HG02588 (cell line): ENCODE measurements around the gene APPBP2.
"Not testable (repeated sequence)": the region's sequence is repeated elsewhere in the genome, so short reads cannot be mapped to it uniquely, and the experiment has no call there.

Source experiments
- ATAC-seq: cut with Tn5 transposase; IDR thresholded peaks from one replicate; pipeline ENCODE4 v1.9.1; 2021; ENCODE audit warnings: mild to moderate bottlenecking, moderate library complexity; ENCODE audit not compliant: unreplicated experiment

The APPBP2 gene, protein sequence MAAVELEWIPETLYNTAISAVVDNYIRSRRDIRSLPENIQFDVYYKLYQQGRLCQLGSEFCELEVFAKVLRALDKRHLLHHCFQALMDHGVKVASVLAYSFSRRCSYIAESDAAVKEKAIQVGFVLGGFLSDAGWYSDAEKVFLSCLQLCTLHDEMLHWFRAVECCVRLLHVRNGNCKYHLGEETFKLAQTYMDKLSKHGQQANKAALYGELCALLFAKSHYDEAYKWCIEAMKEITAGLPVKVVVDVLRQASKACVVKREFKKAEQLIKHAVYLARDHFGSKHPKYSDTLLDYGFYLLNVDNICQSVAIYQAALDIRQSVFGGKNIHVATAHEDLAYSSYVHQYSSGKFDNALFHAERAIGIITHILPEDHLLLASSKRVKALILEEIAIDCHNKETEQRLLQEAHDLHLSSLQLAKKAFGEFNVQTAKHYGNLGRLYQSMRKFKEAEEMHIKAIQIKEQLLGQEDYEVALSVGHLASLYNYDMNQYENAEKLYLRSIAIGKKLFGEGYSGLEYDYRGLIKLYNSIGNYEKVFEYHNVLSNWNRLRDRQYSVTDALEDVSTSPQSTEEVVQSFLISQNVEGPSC

GRCh38 chr17:60525685-60526514 is at the start of gene APPBP2:
TSS of gene APPBP2 (minus strand) at chr17:60526242. CDS start at chr17:60525931, 311 bp downstream.
- peak; percentile 90 for ATAC-seq

- no peak for ATAC-seq
Measured at GRCh38 chr17:60573236-60574051, 47.4 kb upstream of the APPBP2 start.

- no peak for ATAC-seq
Measured at GRCh38 chr17:60565233-60565632, 39.2 kb upstream of the APPBP2 start.

GRCh38 chr17:60563743-60564142 is 37.7 kb upstream of the APPBP2 start:
- ATAC-seq, result no peak

DNA sequence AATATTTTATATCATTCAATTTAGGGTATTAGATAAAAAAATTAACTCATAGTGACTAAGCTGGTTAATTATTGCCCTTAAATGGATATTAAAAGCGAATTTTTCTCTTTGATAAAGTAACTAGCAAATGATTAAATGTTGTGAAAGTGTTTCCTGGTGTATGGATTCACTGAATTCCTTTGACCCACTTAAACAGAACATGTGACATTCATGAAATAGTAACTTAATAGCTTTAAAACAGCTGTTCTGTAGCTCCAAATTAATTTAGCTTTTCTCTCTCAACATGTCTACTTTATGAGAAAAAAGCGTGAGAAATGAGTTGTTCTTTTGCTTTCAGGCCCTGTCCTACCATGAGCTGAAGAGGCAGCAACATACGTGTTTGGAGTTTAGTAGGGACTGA is 36.4 kb upstream of the APPBP2 start:
- ATAC-seq, result no peak

DNA sequence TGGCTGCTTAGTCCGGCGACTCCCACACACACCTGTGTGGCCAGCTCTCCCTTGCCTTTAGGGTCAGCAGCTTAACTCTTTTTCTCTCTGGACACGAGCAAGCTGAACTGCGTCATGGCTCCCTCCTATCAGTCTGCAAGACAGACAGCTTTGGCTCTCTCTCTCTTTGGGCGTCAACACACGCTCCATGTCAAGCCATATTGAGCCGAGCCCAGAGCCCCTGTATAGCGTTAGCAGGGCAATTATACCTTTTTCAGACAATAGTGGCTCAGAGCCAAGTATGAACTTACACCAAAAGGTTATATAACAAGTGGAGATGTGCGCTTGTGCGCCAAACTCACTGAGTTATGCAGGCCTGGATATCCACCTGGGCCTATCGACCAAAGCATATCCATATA is 34.8 kb upstream of the APPBP2 start:
- no peak for ATAC-seq

DNA sequence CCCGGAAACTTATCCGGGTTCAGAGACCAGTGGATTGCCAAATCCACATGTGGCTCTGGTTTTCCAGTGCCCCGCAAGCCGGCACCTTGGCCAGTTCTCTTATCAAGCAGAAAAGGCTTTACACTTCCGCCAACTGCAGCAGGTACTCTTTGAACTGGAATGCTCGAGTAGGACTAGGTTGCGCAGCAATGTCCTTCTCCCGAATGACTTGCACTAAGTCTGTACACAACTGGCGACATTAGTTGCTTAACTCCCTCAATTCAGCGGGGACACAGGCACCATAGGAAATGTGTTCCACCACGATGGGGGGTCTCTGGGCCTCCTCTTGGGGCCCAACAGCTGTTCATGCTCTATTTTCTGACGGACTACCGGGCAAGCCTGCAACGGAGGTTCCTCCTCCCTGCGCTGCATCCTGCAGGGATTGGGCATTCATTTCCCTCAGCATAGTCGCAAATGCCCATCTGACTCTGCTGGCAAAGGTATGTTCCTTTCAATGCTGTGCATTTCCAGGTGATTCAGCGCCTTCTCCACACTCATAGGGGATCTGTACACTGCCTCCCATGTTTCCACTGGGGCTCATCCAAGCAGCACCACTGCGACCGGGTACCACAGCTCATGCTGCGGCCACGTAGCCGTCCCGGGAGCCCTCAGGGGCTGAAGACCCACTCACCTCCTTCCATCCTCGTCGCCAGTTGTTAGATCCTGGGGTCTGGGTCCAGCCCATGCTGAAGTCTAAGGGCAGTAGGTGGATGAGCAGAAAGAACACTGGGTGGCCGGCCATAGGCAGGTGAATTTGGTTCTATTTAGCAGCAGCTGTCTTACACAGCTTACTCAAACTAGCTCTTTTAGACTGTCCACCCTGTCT is 34.2 kb upstream of the APPBP2 start:
- ATAC-seq, result no peak

- ATAC-seq, result no peak
Measured at GRCh38 chr17:60559659-60559994, 33.6 kb upstream of the APPBP2 start.

DNA sequence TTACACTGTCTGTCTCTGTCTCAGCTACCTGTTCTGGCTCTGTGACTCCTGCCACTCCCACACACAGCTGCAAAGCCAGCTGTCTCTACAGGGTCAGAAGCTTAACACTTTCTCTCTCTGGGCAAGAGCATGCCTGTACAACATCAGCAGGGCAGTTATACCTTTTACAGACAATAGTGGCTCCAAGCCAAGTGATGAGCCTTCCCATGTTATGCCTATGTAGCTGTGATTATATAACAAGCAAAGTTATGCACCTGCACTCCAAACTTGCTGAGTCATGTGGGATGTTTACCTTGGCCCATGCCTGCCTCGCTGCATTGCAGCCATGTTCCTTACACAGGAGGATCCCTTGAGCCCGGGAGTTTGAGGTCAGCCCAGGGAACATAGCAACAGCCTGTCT is 31.8 kb upstream of the APPBP2 start:
- no peak for ATAC-seq

DNA sequence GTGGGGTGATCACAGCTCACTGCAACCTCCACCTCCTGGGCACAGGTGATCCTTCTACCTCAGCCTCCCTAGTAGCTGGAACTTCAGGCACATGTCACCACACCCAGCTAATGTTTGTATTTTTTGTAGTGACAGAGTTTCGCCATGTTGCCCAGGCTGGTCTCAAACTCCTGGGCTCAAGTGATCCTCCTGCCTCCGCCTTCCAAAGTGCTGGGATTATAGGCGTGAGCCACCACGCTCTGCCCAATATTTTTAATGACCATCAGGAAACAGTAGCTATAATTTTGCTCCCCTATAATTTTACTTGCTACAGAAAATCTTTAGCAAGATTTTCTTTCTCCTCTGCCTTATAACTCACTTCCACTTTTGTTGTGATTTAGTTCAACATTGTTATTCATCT is 29.7 kb upstream of the APPBP2 start:
- ATAC-seq, result no peak

DNA sequence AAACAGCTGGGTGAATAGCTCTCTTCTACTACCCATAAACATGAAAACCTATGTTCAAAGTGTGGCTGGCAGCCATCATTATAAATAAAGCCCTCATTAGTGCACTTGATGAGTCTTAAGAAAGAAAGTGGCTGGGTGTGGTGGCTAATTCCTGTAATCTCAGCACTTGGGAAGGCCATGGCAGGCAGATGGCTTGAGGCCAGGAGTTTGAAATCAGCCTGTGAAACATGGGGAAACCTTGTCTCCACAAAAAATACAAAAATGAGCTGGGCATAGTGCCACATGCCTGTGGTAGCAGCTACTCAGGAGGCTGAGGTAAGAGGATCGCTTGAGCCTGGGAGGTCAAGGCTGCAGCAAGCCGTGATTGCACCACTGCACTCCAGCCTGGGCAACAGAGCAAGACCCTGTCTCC is 28.3 kb upstream of the APPBP2 start:
- no peak for ATAC-seq

DNA sequence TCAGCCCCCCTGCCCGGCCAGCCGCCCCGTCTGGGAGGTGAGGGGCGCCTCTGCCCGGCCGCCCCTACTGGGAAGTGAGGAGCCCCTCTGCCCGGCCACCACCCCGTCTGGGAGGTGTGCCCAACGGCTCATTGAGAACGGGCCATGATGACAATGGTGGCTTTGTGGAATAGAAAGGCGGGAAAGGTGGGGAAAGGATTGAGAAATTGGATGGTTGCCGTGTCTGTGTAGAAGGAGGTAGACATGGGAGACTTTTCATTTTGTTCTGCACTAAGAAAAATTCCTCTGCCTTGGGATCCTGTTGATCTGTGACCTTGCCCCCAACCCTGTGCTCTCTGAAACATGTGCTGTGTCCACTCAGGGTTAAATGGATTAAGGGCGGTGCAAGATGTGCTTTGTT is 26.2 kb upstream of the APPBP2 start:
- not testable (repeated sequence) for ATAC-seq

GRCh38 chr17:60548990-60549389 is 22.9 kb upstream of the APPBP2 start:
- no peak for ATAC-seq

DNA sequence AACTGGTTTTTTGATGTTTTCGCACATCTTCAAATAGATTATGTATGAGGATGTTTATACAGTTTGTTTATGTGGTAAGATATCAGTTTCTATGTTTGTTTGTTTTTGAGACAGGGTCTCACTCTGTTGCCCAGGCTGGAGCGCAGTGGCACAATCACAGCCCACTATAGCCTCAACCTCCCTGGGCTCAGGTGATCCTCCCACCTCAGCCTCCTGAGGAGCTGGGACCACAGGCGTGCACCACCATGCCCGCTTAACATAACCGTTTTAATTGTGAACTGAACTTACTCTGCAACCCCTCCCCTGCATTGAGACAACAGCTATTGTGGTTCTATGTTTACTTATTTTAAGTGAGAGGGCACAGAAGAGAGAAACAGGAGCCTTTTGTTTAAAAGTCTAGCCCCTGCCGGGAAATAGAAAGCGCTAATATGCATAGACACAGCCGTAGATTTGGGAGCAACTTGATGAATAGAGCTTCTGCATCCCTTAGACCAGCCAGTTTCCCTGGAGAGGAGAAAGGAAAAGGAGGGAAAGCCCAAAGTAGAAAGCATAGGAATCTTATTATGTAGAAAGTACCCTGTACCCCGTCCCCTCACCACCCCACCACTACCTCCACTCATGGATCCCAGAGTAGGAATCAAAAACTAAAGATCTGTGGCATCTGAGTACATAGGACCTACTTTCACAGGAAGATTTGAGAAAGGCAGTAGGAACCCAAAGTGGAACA is 19.6 kb upstream of the APPBP2 start:
- ATAC-seq, result no peak

DNA sequence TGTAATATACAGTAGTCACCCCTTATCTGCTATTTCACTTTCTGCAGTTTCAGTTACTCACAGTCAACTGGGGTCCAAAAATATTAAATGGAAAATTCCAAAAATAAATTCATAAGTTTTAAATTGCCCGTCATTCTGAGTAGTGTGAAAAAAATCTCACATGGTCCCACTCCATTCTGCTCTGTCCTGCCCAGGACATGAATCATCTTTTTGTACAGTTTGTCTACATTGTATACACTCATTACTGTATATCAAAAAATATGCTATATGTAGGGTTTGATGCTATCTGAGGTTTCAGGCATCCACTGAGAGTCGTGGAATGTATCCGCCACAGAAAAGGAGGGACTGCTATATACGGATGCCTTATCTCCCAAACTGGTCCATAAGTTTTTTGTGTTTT is 16.0 kb upstream of the APPBP2 start:
- no peak for ATAC-seq

DNA sequence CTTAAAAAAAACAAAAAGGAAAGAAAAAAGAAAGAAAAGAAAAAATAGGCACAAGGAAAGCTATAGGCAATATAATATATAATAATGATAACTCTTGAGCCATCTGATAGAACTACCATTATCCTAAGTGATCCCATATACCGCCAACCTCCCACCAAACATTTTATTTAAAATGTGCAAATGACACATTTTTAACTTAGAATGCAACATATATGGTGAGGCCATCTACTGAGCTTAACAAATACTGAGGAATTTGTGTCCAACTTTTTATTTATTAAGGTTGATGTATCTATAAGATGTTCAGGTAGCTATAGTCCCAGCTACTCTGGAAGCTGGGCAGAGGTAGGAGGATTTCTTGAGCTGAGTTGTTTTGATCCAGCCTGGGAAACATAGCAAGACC is 14.4 kb upstream of the APPBP2 start:
- ATAC-seq, result no peak

DNA sequence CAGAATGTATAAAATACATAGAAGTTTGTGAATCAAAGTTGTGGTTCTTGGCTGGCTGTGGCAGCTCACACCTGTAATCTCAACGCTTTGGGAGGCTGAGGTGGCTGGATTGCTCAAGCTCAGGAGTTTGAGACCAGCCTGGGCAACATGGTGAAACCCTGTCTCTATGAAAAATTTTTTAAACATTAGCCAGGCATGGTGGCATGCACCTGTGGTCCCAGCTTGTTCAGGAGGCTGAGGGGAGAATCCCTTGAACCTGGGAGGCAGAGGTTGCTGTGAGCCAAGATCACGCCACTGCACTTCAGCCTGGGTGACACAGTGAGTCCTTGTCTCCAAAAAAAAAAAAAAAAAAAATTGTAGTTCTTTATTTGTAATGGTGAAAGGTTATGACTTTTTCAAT is 13.8 kb upstream of the APPBP2 start:
- ATAC-seq, result no peak

- ATAC-seq, result no peak
Measured at GRCh38 chr17:60538726-60539125, 12.7 kb upstream of the APPBP2 start.
